GM21717 (cell line): ENCODE measurements around the gene PSME1.

Experiments used
- ATAC-seq: cut with Tn5 transposase; IDR thresholded peaks from one replicate; pipeline ENCODE4 v1.9.1; 2021; ENCODE audit warnings: mild to moderate bottlenecking, moderate library complexity; ENCODE audit not compliant: unreplicated experiment

PSME1 gene

GRCh38 chr14:24127673-24128072 is 8.3 kb upstream of the PSME1 start:
- ATAC-seq = no peak

GRCh38 chr14:24129410-24129998 is 6.5 kb upstream of the PSME1 start:
- no peak for ATAC-seq

- ATAC-seq = no peak
Observed at GRCh38 chr14:24130380-24130716, 5.6 kb upstream of the PSME1 start, which contains the start of gene FITM1. Gene FITM1, plus strand, starts transcription at chr14:24130659. Its CDS starts 905 bp downstream, at chr14:24131564.

GRCh38 chr14:24130717-24131548 is 5.1 kb upstream of the PSME1 start:
- no peak for ATAC-seq

GRCh38 chr14:24131549-24131966 is 4.4 kb upstream of the PSME1 start:
- no peak for ATAC-seq

- ATAC-seq = no peak
Observed at GRCh38 chr14:24132061-24132685, 3.8 kb upstream of the PSME1 start.

GRCh38 chr14:24132976-24133375 is 3.0 kb upstream of the PSME1 start:
- ATAC-seq = no peak

- no peak for ATAC-seq
Observed at GRCh38 chr14:24133735-24134134, 2.3 kb upstream of the PSME1 start.

GRCh38 chr14:24135584-24135833 is 485 bp upstream of the PSME1 start:
- ATAC-seq = no peak

GRCh38 chr14:24136684-24137528 is 912 bp downstream of the PSME1 start:
- ATAC-seq = no peak

- no peak for ATAC-seq
Observed at GRCh38 chr14:24137529-24138395, 1.8 kb downstream of the PSME1 start.

- ATAC-seq = no peak
Observed at GRCh38 chr14:24138396-24139271, 2.6 kb downstream of the PSME1 start.

- no peak for ATAC-seq
Observed at GRCh38 chr14:24139272-24139934, 3.4 kb downstream of the PSME1 start.

- peak; percentile 70 for ATAC-seq
Observed at GRCh38 chr14:24141097-24141880, 5.3 kb downstream of the PSME1 start, which contains the start of gene EMC9. Gene EMC9, minus strand, starts transcription at chr14:24141591. Its CDS starts 287 bp downstream, at chr14:24141304.

- ATAC-seq = no peak
Observed at GRCh38 chr14:24143511-24143910, 7.5 kb downstream of the PSME1 start.

- ATAC-seq = no peak
Observed at GRCh38 chr14:24144451-24144850, 8.5 kb downstream of the PSME1 start.

GRCh38 chr14:24145219-24145618 is 9.2 kb downstream of the PSME1 start:
- ATAC-seq = no peak
